Measurements from ENCODE around the gene TRIM39. TPM values are rescaled to one million over a fixed set of nuclear protein-coding genes. Genes with fewer than 3 reads are reported as not detected.
A peak's percentile ranks its signal among the peaks of the same experiment; 100 is the strongest.
"Not testable (repeated sequence)": the region's sequence is repeated elsewhere in the genome, so short reads cannot be mapped to it uniquely, and the experiment has no call there.

The TRIM39 gene
- polyA plus RNA-seq, 10 donors: 5.9 to 8.9 (median 7.0) TPM

DNA sequence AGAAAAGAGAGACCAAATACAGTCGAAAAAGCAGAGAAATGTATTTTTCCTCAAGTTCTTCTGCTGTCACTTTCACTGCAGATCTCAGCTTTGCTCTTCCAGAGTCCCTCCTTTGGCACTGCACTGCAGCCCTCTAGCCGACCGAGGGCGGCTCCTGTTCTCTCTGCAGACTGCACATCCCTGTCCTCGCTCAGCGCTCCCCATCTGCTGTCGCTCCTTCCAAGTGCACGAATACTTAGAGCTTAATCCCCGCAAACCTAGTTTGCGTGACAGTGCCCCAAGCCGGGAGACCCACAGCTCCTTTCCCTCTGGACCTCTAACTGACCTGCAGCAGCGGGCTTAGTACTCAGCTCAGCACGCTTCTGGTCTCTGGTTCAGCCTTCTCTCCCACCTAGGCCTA lies 33.4 kb downstream of the TRIM39 start:
- no peak for DNase-seq

DNA sequence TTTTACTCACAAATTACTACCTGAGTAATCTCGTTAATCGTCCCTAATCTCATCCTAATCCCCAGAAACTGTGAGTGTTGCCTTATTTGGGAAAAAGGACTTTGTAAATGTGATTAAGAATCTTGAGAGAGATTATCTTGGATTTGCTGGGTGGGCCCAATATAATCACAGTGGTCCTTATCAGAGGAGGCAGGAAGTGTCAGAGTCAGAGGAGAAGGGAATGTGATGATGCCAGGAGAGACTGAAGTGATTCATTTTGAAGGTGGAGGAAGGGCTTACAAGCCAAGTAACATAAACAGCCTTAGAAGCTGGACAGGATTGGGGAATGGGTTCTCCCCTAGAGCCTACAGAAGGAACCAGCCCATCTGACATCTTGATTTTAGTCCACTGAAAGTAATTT lies 34.9 kb downstream of the TRIM39 start:
- no peak for DNase-seq

DNA sequence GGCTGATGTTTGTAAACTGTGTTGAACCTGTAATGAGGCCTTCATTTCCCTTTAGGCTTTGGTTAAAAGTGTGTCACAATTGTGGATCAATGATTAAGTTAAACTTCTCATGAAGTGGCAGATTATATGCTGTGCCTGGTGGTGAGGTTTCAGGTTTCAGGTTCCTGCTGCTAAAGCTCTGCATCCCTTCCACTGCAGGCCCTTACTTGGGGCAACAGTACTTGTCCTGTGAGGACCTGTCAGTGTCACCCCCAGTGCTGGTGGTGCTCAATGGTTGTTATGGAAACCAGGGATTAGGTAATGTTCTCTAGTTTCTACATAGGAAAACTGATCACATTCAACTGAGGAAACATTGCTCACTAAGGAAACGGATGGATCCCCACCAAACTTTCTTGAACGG lies 36.7 kb downstream of the TRIM39 start:
- DNase-seq: no peak

DNA sequence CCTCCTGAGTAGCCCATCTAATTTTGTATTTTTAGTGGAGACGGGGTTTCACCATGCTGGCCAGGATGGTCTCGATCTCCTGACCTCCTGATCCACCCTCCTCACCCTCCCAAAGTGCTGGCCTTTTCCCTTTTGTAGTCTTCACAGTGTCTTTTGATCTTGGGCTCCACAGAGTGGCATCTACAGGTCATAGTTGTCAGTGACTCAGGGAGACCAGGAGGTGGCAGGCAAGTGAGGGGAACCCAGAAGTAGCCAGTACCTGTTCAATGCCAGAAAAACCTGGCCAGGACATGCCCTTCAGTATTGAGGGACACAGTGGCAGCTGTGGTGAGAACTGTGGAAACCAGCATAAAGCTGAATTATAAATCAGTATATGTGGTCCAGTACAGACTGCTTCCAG lies 37.9 kb downstream of the TRIM39 start:
- no peak for DNase-seq

DNA sequence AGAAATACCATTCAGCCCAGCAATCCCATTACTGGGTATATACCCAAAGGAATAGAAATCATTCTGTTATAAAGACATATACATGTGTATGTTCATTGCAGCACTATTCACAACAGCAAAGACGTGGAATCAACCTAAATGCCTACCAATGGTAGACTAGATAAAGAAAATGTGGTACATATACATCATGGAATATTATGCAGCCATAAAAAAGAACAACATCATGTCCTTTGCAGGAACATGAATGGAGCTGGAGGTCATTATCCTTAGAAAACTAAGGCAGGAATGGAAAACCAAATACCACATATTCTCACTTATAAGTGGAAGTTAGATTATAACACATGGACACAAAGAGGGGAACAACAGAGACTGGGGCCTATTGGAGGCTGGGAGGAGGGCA lies 42.6 kb downstream of the TRIM39 start:
- DNase-seq: not testable (repeated sequence)

DNA sequence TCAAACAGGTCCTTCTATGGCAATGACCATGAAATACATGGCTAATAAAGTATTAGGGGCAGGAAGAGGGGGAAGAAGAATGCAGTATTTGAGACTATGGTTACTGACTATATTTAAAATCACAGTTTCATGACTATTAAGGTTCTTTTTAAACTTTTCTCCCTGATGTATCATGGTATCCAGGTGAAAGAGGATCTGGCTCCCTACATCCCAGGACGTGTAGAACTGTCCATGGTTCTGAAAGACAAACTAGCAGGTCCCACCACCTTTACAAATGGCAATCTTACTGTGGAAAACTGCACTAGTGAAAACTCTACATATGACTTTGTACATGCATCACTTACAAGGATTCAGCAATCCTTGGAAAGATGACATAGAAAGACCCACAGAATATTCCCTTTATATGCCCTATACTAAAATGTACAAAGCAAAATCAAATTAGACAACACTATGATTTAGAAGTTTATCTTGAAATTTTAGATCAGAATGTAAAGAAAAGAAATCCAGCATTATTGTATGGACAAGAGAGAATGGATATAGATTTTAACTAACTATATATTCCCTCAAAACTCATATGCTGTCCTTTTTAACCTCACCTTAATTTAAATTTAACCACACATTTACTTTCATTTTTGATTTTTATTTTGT lies 51.7 kb downstream of the TRIM39 start:
- peak in 2 of 3 donors; percentile 10 to 25 for DNase-seq

DNA sequence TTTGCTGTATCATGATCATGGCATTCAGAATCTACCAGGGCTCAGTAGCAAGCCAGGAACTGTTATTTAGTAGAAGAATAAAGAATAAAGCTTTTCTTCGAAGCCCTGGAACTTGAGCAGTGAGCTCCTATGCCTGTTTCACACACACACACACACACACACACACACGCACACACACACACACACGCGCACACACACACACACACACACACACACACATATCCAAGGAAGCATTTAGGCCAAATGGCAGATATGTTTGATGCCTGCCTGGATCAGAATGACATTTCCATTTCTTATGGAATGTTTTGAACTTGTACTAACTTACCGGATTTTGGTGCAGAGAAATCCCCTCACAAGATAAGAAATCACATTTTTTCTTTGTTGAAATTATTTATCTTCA lies 53.7 kb downstream of the TRIM39 start:
- DNase-seq: no peak

DNA sequence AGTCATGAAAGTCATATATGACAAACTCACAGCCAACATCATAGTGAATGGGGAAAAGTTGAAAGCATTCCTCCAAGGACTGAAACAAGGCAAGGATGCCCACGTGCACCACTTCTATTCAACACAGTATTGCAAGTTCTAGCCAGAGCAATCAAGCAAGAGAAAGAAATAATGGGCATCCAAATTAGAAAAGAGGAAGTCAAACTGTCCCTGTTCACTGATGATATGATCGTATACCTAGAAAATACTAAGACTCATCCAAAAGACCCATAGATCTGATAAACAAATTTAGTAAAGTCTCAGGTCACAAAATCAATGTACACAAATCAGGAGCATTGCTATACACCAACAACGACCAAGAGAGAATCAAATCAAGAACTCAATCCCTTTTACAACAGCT lies 59.4 kb downstream of the TRIM39 start:
- DNase-seq: no peak

DNA sequence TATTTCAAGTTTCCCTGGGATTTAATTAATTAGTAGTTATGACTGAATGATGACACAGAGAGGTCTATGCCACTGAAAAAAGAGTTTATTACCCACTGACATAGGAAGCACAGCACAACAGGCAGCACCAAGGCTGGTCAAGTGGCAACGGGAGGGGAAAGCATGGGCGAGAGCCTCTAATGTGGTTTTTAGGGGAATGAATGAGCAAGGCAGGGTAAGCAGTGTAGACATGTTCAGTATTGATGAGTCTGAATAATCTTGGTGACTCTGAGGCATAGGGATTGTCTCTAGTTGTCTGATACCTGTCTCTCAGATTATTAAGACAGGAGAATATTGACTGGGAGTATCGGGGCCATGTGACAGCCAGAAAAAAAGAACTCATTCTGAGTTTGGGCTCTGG lies 64.5 kb downstream of the TRIM39 start:
- no peak for DNase-seq

Other genes with a start within 250 kb of the TRIM39 start
- gene TRIM31, start 213.8 kb upstream of the TRIM39 start, polyA plus RNA-seq (ENCODE audit: insufficient read length in 10 of 10): under 1 TPM in 3 of 10 donors, not detected in 7; 0.16 to 0.38 (median 0.37) TPM
- gene TRIM40, start 190.8 kb upstream of the TRIM39 start, polyA plus RNA-seq (ENCODE audit: insufficient read length in 10 of 10): not detected
- gene TRIM10, start 165.7 kb upstream of the TRIM39 start, polyA plus RNA-seq (ENCODE audit: insufficient read length in 10 of 10): 1 to 10 TPM in 1 of 10 donors, under 1 TPM in 9; 0.31 to 1.9 (median 0.61) TPM
- not detected for gene TRIM15, start 163.4 kb upstream of the TRIM39 start, polyA plus RNA-seq (ENCODE audit: insufficient read length in 10 of 10)
- 10 to 100 TPM; 12.7 to 18.9 (median 14.2) TPM for gene TRIM26, start 113.5 kb upstream of the TRIM39 start, polyA plus RNA-seq (ENCODE audit: insufficient read length in 10 of 10)
- gene RPP21, start 18.2 kb downstream of the TRIM39 start, polyA plus RNA-seq (ENCODE audit: insufficient read length in 10 of 10): 10 to 100 TPM; 14.0 to 26.0 (median 17.8) TPM
- 100 to 1,000 TPM in 1 of 10 donors, 10 to 100 TPM in 9; 61.7 to 117 (median 76.9) TPM for gene HLA-E, start 162.6 kb downstream of the TRIM39 start, polyA plus RNA-seq (ENCODE audit: insufficient read length in 10 of 10)
- gene GNL1, start 229.6 kb downstream of the TRIM39 start, polyA plus RNA-seq (ENCODE audit: insufficient read length in 10 of 10): 10 to 100 TPM; 45.8 to 73.4 (median 52.1) TPM
- gene PRR3, start 230.4 kb downstream of the TRIM39 start, polyA plus RNA-seq (ENCODE audit: insufficient read length in 10 of 10): 10 to 100 TPM; 16.0 to 28.1 (median 21.4) TPM
- gene ABCF1, start 244.5 kb downstream of the TRIM39 start, polyA plus RNA-seq (ENCODE audit: insufficient read length in 10 of 10): 10 to 100 TPM; 43.9 to 53.4 (median 47.0) TPM